ENCODE measurements around the gene SLC39A11. TPM values are rescaled to one million over a fixed set of nuclear protein-coding genes. Genes with fewer than 3 reads are reported as not detected.

SLC39A11 gene
- total RNA-seq, 1 donor from 2014 or later, result 34.8 TPM

DNA sequence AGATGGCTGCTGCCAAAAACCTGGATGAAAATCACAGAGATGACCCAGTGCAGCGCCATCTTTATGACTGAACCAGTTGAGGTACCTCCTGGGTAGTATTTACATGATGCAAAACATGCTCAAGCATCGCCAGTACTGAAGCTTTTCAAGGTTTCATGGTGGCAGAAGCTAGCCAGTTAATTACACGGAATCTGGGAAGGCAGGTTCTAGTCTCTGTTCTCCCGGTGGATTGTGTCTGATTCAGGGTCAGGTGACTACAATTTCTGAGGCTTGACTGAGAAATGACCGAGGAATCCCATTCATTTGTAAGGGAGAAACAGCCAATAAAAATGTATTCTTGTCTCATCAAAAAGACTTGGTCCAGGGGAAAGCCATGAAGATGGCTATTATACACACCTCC lies 209.1 kb downstream of the SLC39A11 start:
- H3K4me1 Mint-ChIP-seq, result no peaks in the 10 kb centered on the region
- ChIA-PET POLR2A (no interaction called here), CTCF (no interaction called here)
- H3K4me3 Mint-ChIP-seq, result no peak overlapping the region
- ATAC-seq (ENCODE audit: low read depth) (no peak), DNase-seq (no peak)
- peaks cover 12% of the 10 kb centered on the region for H3K9me3 Mint-ChIP-seq
- peaks cover 37% of the 10 kb centered on the region for H3K36me3 Mint-ChIP-seq (ENCODE audit: low read depth)
- no peaks in the 10 kb centered on the region for H3K27me3 Mint-ChIP-seq
- TF ChIP-seq, protein P1, sequence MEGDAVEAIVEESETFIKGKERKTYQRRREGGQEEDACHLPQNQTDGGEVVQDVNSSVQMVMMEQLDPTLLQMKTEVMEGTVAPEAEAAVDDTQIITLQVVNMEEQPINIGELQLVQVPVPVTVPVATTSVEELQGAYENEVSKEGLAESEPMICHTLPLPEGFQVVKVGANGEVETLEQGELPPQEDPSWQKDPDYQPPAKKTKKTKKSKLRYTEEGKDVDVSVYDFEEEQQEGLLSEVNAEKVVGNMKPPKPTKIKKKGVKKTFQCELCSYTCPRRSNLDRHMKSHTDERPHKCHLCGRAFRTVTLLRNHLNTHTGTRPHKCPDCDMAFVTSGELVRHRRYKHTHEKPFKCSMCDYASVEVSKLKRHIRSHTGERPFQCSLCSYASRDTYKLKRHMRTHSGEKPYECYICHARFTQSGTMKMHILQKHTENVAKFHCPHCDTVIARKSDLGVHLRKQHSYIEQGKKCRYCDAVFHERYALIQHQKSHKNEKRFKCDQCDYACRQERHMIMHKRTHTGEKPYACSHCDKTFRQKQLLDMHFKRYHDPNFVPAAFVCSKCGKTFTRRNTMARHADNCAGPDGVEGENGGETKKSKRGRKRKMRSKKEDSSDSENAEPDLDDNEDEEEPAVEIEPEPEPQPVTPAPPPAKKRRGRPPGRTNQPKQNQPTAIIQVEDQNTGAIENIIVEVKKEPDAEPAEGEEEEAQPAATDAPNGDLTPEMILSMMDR (IDR thresholded peaks at IDR 0.05), result no peak
- intact Hi-C loops (cut with micrococcal nuclease), result no loop called here
- no peak overlapping the region for H3K27ac Mint-ChIP-seq

- Mint-ChIP-seq H3K9me3 (peaks cover 13% of the 10 kb centered on the region), H3K27ac (no peak overlapping the region), H3K36me3 (ENCODE audit: low read depth) (peaks cover 36% of the 10 kb centered on the region), H3K27me3 (no peaks in the 10 kb centered on the region), H3K4me3 (no peak overlapping the region), H3K4me1 (no peaks in the 10 kb centered on the region)
- intact Hi-C loops (cut with micrococcal nuclease), result no loop called here
- CTCF ChIA-PET, result no interaction called here
- no peak for ATAC-seq (ENCODE audit: low read depth)
- POLR2A ChIA-PET, result no interaction called here
- DNase-seq, result no peak
- TF ChIP-seq, protein P1 (IDR thresholded peaks at IDR 0.05), result no peak
These were observed 210.1 kb downstream of the SLC39A11 start for GRCh38 chr17:72882426-72882825.

DNA sequence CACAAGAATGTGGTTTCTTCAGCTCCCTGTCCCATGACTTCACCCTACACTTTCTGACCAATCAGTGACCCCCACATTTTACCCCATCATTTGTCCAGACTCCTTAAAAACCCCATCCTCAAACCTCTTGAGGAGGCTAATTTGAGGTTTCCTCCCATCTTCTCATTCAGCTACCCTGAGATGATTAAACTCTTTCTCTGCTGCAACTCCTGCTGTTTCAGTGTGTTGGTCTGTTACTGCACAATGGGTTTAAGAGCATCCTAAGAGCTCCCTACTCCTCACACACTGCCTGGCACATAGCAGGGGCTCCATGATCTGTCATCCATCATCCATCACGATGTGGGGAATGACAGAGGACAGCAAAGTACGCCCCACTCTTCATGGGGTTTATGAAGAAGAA lies 212.6 kb downstream of the SLC39A11 start:
- TF ChIP-seq, protein P1 (IDR thresholded peaks at IDR 0.05), result no peak
- Mint-ChIP-seq H3K4me3 (no peak overlapping the region), H3K27ac (no peak overlapping the region), H3K36me3 (ENCODE audit: low read depth) (peaks cover 53% of the 10 kb centered on the region), H3K27me3 (no peaks in the 10 kb centered on the region), H3K9me3 (peaks cover 26% of the 10 kb centered on the region), H3K4me1 (no peaks in the 10 kb centered on the region)
- no peak for DNase-seq
- ChIA-PET POLR2A (no interaction called here), CTCF (no interaction called here)
- intact Hi-C loops (cut with micrococcal nuclease), result no loop called here
- ATAC-seq (ENCODE audit: low read depth), result no peak

GRCh38 chr17:72878975-72879660 lies 213.4 kb downstream of the SLC39A11 start:
- TF ChIP-seq, protein P1 (IDR thresholded peaks at IDR 0.05), result no peak
- DNase-seq (no peak), ATAC-seq (ENCODE audit: low read depth) (no peak)
- H3K27ac Mint-ChIP-seq, result no peak overlapping the region
- no peaks in the 10 kb centered on the region for H3K4me1 Mint-ChIP-seq
- POLR2A ChIA-PET, result no interaction called here
- no peaks in the 10 kb centered on the region for H3K27me3 Mint-ChIP-seq
- CTCF ChIA-PET, result no interaction called here
- peaks cover 60% of the 10 kb centered on the region for H3K36me3 Mint-ChIP-seq (ENCODE audit: low read depth)
- H3K9me3 Mint-ChIP-seq, result peaks cover 27% of the 10 kb centered on the region
- no peak overlapping the region for H3K4me3 Mint-ChIP-seq
- intact Hi-C loops (cut with micrococcal nuclease), result no loop called here

GRCh38 chr17:72877348-72877747 lies 215.1 kb downstream of the SLC39A11 start:
- Mint-ChIP-seq H3K27me3 (no peaks in the 10 kb centered on the region), H3K4me3 (no peak overlapping the region), H3K27ac (no peak overlapping the region), H3K9me3 (peaks cover 27% of the 10 kb centered on the region), H3K4me1 (no peaks in the 10 kb centered on the region), H3K36me3 (ENCODE audit: low read depth) (peaks cover 69% of the 10 kb centered on the region)
- no peak for ATAC-seq (ENCODE audit: low read depth)
- POLR2A ChIA-PET, result no interaction called here
- TF ChIP-seq, protein P1 (IDR thresholded peaks at IDR 0.05), result no peak
- no peak for DNase-seq
- intact Hi-C loops (cut with micrococcal nuclease), result no loop called here
- CTCF ChIA-PET, result no interaction called here
